A549 (cell line): ENCODE results near the gene PANK3. TPM values are rescaled to one million over a fixed set of nuclear protein-coding genes. Genes with fewer than 3 reads are reported as not detected.

Experiments
- ATAC-seq, 2 experiments: fragments of 200-7000 bp in 1 of 2; fragments of >200 bp in 1 of 2; cut with Nextera tagmentation in 1 of 2; cut with Tn5 transposase in 1 of 2; 3 replicates each; pipeline versions ENCODE4 v1.8.0 to v1.9.1; 2018 to 2020; ENCODE audit warnings: mild to moderate bottlenecking in 1 of 2, moderate library complexity in 1 of 2
- CTCF ChIA-PET: fragments of 300-600 bp; sonication (Branson Sonifier 250); formaldehyde crosslinking; extraction: SDS; loops from one replicate; lab custom pipeline; 2021; ENCODE audit warnings: antibody characterized with exemption, inconsistent platforms; lab: Yijun Ruan, JAX
- POLR2A ChIA-PET: fragments of 350-600 bp; formaldehyde crosslinking; extraction: SDS; loops from one replicate; lab custom pipeline; 2021; ENCODE audit warnings: antibody characterized with exemption, inconsistent platforms; lab: Yijun Ruan, JAX
- DNase-seq, 2 experiments: peaks; one replicate each; pipeline versions ENCODE4 v3.0.0 to v3.0.0-alpha.2; 2011 to 2016; ENCODE audit warnings: low read depth in 1 of 2, low spot score in 1 of 2
- FAIRE-seq: peaks from 2 replicates; lab custom pipeline; 2011; peaks lifted over from hg19 to GRCh38; lab: Jason Lieb, UNC
- H3K27ac ChIP-seq, 2 experiments: fragments of >200 bp; sonication (Bioruptor Twin); formaldehyde crosslinking; 3 replicates each; pipeline ENCODE4 v1.5.1; 2016 to 2017
- H3K4me1 ChIP-seq: fragments of >200 bp; sonication (Bioruptor Twin); formaldehyde crosslinking; 3 replicates; pipeline ENCODE4 v1.6.1; 2016
- H3K4me2 ChIP-seq: fragments of >200 bp; sonication (Bioruptor Twin); formaldehyde crosslinking; 3 replicates; pipeline ENCODE4 v1.6.1; 2016
- H3K4me3 ChIP-seq: fragments of >200 bp; sonication (Bioruptor Twin); formaldehyde crosslinking; 3 replicates; pipeline ENCODE4 v1.5.1; 2016
- H3K9me3 ChIP-seq: fragments of >200 bp; sonication (Bioruptor Twin); formaldehyde crosslinking; 3 replicates; pipeline ENCODE4 v1.6.1; 2016
- ATOH8 ChIP-seq: fragments of 250-450 bp; sonication (Bioruptor Pico); IDR thresholded peaks from 2 replicates; pipeline ENCODE4 v1.5.0; 2020; ENCODE audit warnings: low read depth, mild to moderate bottlenecking, moderate library complexity
- BCL3 ChIP-seq: fragments of >200 bp; sonication (Bioruptor Twin); formaldehyde crosslinking; IDR thresholded peaks from 3 replicates; pipeline ENCODE4 v1.6.1; 2016
- CBX2 ChIP-seq: fragments of 200-600 bp; sonication (generic); IDR thresholded peaks from 2 replicates; pipeline ENCODE4 v1.6.1; 2016; ENCODE audit warnings: low read depth, mild to moderate bottlenecking, borderline replicate concordance
- CBX8 ChIP-seq: fragments of 200-600 bp; sonication (generic); IDR thresholded peaks from 2 replicates; pipeline ENCODE4 v1.6.1; 2016
- ESRRA ChIP-seq: fragments of 150-350 bp; IDR thresholded peaks from 2 replicates; pipeline ENCODE4 v1.6.1; 2014; ENCODE audit warnings: mild to moderate bottlenecking, low read length, borderline replicate concordance
- FOXS1 ChIP-seq: fragments of 250-450 bp; sonication (Bioruptor Pico); IDR thresholded peaks from 2 replicates; pipeline ENCODE4 v1.5.0; 2020; ENCODE audit warnings: mild to moderate bottlenecking, moderate library complexity
- HDAC2 ChIP-seq: fragments of 200-600 bp; sonication (generic); IDR thresholded peaks from 2 replicates; pipeline ENCODE4 v1.6.1; 2016
- HMGXB4 ChIP-seq: fragments of 250-450 bp; sonication (Bioruptor Pico); IDR thresholded peaks from 2 replicates; pipeline ENCODE4 v1.5.0; 2021; ENCODE audit warnings: mild to moderate bottlenecking, moderate library complexity, borderline replicate concordance
- HOXA7 ChIP-seq: fragments of 250-450 bp; sonication (Bioruptor Pico); IDR thresholded peaks from 2 replicates; pipeline ENCODE4 v1.5.0; 2020; ENCODE audit warnings: mild to moderate bottlenecking, moderate library complexity
- HOXB13 ChIP-seq: fragments of 250-450 bp; sonication (Bioruptor Pico); IDR thresholded peaks from 2 replicates; pipeline ENCODE4 v1.5.0; 2020; ENCODE audit warnings: low read depth, mild to moderate bottlenecking, moderate library complexity
- MAFK ChIP-seq: fragments of 450-650 bp; IDR thresholded peaks from 2 replicates; pipeline ENCODE4 v1.6.1; 2014; ENCODE audit not compliant: partially characterized antibody
- MAZ ChIP-seq: fragments of 150-350 bp; IDR thresholded peaks from 2 replicates; pipeline ENCODE4 v1.6.1; 2014; ENCODE audit warnings: antibody characterized with exemption, low read depth, low read length, borderline replicate concordance
- NPAS2 ChIP-seq: fragments of 250-450 bp; sonication (Bioruptor Pico); IDR thresholded peaks from 2 replicates; pipeline ENCODE4 v1.8.0; 2022; ENCODE audit warnings: mild to moderate bottlenecking, moderate library complexity, borderline replicate concordance
- PBX3 ChIP-seq: IDR thresholded peaks from 2 replicates; pipeline ENCODE4 v1.6.1; 2012
- PHF8 ChIP-seq: fragments of 200-600 bp; sonication (generic); IDR thresholded peaks from 2 replicates; pipeline ENCODE4 v1.6.1; 2016; ENCODE audit warnings: low read depth, mild to moderate bottlenecking, antibody characterized with exemption, moderate library complexity, borderline replicate concordance
- POLR2AphosphoS2 ChIP-seq: conservative IDR thresholded peaks from 2 replicates; pipeline ENCODE4 v1.6.1; 2012; ENCODE audit warnings: low read length, improper control_type of control experiment, inconsistent platforms
- RAD21 ChIP-seq, 2 experiments: fragments of >200 bp in 1 of 2; sonication (Bioruptor Twin) in 1 of 2; formaldehyde crosslinking in 1 of 2; IDR thresholded peaks in 1 of 2; conservative IDR thresholded peaks in 1 of 2; 2 replicates in 1 of 2; 3 replicates in 1 of 2; pipeline ENCODE4 v1.6.1; 2012 to 2018; ENCODE audit warnings: inconsistent platforms in 1 of 2
- RARB ChIP-seq: fragments of 250-450 bp; sonication (Bioruptor Pico); IDR thresholded peaks from 2 replicates; pipeline ENCODE4 v1.8.0; 2021; ENCODE audit warnings: mild to moderate bottlenecking, moderate library complexity
- RFX5 ChIP-seq: fragments of 450-650 bp; IDR thresholded peaks from 2 replicates; pipeline ENCODE4 v1.7.1; 2014; ENCODE audit warnings: antibody characterized with exemption, mild to moderate bottlenecking, moderate library complexity
- RNF2 ChIP-seq: fragments of 200-600 bp; sonication (generic); IDR thresholded peaks from 2 replicates; pipeline ENCODE4 v1.6.1; 2016; ENCODE audit warnings: low read depth, mild to moderate bottlenecking, antibody characterized with exemption, moderate library complexity, borderline replicate concordance
- SMC3 ChIP-seq: fragments of >200 bp; sonication (Bioruptor Twin); formaldehyde crosslinking; IDR thresholded peaks from 3 replicates; pipeline ENCODE4 v1.6.1; 2018; ENCODE audit warnings: inconsistent platforms
- ZC3H11A ChIP-seq: fragments of 450-650 bp; IDR thresholded peaks from 2 replicates; pipeline ENCODE4 v1.6.1; 2014; ENCODE audit warnings: antibody characterized with exemption, mild to moderate bottlenecking
- WGBS: methylation state at CpG from one replicate; pipeline ENCODE4 v1.1.6; 2017; ENCODE audit errors: missing lambda C conversion rate; 5-methylcytosine and 5-hydroxymethylcytosine counted together
- polyA plus RNA-seq, 4 experiments: library from polyadenylated mRNA; depleted of rRNA in 3 of 4; stranded (reverse); fragments of >200 nt; fragmentation: RNase III in 1 of 4; extraction: RNeasy Plus Mini Kit Qiagen cat#74134 plus additional on column Dnase treatment in 1 of 4; gene quantifications; 2 replicates in 3 of 4; 3 replicates in 1 of 4; pipeline ENCODE4 v1.2.3, GENCODE V29; 2011 to 2017

PANK3 gene
- polyA plus RNA-seq, 2 of the 4 experiments (the other 2 are of a cell fraction) = 21.9 to 41.3 TPM

- ChIA-PET POLR2A (interaction anchor here (1.1 kb wide), 1 partner anchor 33 kb away, joined by 3 read pairs; the partner anchor contains the start of gene PANK3), CTCF (interaction anchor here (1.2 kb wide), 1 partner anchor 15 kb away, joined by 3 read pairs; no protein-coding TSS in a partner anchor)
- TF ChIP-seq SMC3 (no peak), ZC3H11A (no peak), ESRRA (no peak)
- H3K27ac ChIP-seq = no peak overlapping the region
- no peaks in the 10 kb centered on the region for H3K9me3 ChIP-seq
- H3K4me2 ChIP-seq = no peak overlapping the region
- peaks cover 3% of the 10 kb centered on the region; the same call in 1 of the 3 replicates for H3K4me1 ChIP-seq
- DNase-seq = no peak
- ATAC-seq = no peak
- no peak overlapping the region for H3K4me3 ChIP-seq
- WGBS = 47% methylated on average over 4 of the region's 4 CpGs
- no peak for FAIRE-seq
Measured at GRCh38 chr5:168612123-168612522, 33.0 kb upstream of the PANK3 start.

- 75% methylated on average over 7 of the region's 7 CpGs for WGBS
- no peak for FAIRE-seq
- Histone ChIP-seq H3K4me1 (peaks cover 3% of the 10 kb centered on the region; the same call in 1 of the 3 replicates), H3K9me3 (no peaks in the 10 kb centered on the region), H3K27ac (no peak overlapping the region), H3K4me3 (no peak overlapping the region), H3K4me2 (no peak overlapping the region)
- ChIA-PET POLR2A (interaction anchor here (0.6 kb wide), 1 partner anchor 25 kb away, joined by 4 read pairs; no protein-coding TSS in a partner anchor), CTCF (interaction anchor here (1.0 to 1.2 kb wide), 2 partner anchors 16 to 21 kb away, joined by 3 read pairs; no protein-coding TSS in a partner anchor)
- TF ChIP-seq FOXS1 (CRISPR knock-in tag) (no peak), PHF8 (no peak), HOXB13 (CRISPR knock-in tag) (no peak), RARB (CRISPR knock-in tag) (no peak), MAZ (no peak), HDAC2 (no peak), HOXA7 (CRISPR knock-in tag) (no peak), RAD21 (conservative IDR thresholded peaks at IDR 0.05 in 1 of 2, IDR thresholded peaks at IDR 0.05 in 1 of 2) (no peak), MAFK (no peak), RFX5 (no peak), RNF2 (no peak)
- no peak for DNase-seq
- ATAC-seq = no peak
Measured at GRCh38 chr5:168611165-168611564, 32.0 kb upstream of the PANK3 start.

GRCh38 chr5:168609806-168610482 lies 30.8 kb upstream of the PANK3 start:
- no peak for DNase-seq
- ChIA-PET CTCF (no interaction called here), POLR2A (interaction anchor here (0.9 kb wide), 1 partner anchor 31 kb away, joined by 3 read pairs; the partner anchor contains the start of gene PANK3)
- H3K27ac ChIP-seq = no peak overlapping the region
- TF ChIP-seq CBX2 (no peak), NPAS2 (no peak), ATOH8 (CRISPR knock-in tag) (no peak), CBX8 (no peak), HMGXB4 (CRISPR knock-in tag) (no peak), PHF8 (no peak), MAZ (no peak), BCL3 (no peak), PBX3 (no peak), POLR2AphosphoS2 (no peak), HOXA7 (CRISPR knock-in tag) (no peak)
- H3K4me2 ChIP-seq = no peak overlapping the region
- ATAC-seq = no peak
- H3K9me3 ChIP-seq = no peaks in the 10 kb centered on the region
- no peak for FAIRE-seq
- H3K4me3 ChIP-seq = no peak overlapping the region
- 83% methylated on average over 3 of the region's 3 CpGs for WGBS
- peaks cover 3% of the 10 kb centered on the region; the same call in 1 of the 3 replicates for H3K4me1 ChIP-seq
